Small intestine (tissue), 7 donors: ENCODE data around the gene HKDC1. TPM values are rescaled to one million over a fixed set of nuclear protein-coding genes. Genes with fewer than 3 reads are reported as not detected.

Experiments used
- DNase-seq, 2 donors: peaks; one replicate each; pipeline versions ENCODE4 v3.0.0 to v3.0.0-alpha.2; 2013
- FAIRE-seq: peaks from 2 replicates; lab custom pipeline; 2012; peaks lifted over from hg19 to GRCh38; lab: Jason Lieb, UNC
- H3K27ac ChIP-seq, 3 donors: one replicate each; pipeline ENCODE4 v1.5.1; 2013; ENCODE audit warnings: low read length in 2 of 3, mild to moderate bottlenecking in 2 of 3, control low read depth in 1 of 3, inconsistent platforms in 1 of 3, low read depth in 1 of 3, moderate library complexity in 1 of 3
- H3K27me3 ChIP-seq, 3 donors: one replicate each; pipeline ENCODE4 v1.6.1; 2013; ENCODE audit warnings: low read length in 3 of 3, inconsistent platforms in 1 of 3; ENCODE audit not compliant: control insufficient read depth in 3 of 3, insufficient read depth in 3 of 3
- H3K36me3 ChIP-seq, 3 donors: one replicate each; pipeline ENCODE4 v1.6.1; 2013; ENCODE audit warnings: low read length in 3 of 3, inconsistent platforms in 1 of 3, low read depth in 1 of 3, mild to moderate bottlenecking in 1 of 3, moderate library complexity in 1 of 3; ENCODE audit not compliant: control insufficient read depth in 3 of 3, insufficient read depth in 2 of 3
- H3K4me1 ChIP-seq, 3 donors: one replicate each; pipeline ENCODE4 v1.6.1; 2013; ENCODE audit warnings: low read length in 2 of 3, inconsistent platforms in 1 of 3, low read depth in 1 of 3, mild to moderate bottlenecking in 1 of 3, moderate library complexity in 1 of 3; ENCODE audit not compliant: control insufficient read depth in 3 of 3, insufficient read depth in 2 of 3
- H3K4me3 ChIP-seq, 3 donors: one replicate each; pipeline ENCODE4 v1.5.1; 2013; ENCODE audit warnings: low read length in 3 of 3, control low read depth in 1 of 3, inconsistent platforms in 1 of 3, low read depth in 1 of 3, mild to moderate bottlenecking in 1 of 3, moderate library complexity in 1 of 3
- H3K9me3 ChIP-seq, 2 donors: one replicate each; pipeline ENCODE4 v1.6.1; 2013; ENCODE audit warnings: low read depth in 1 of 2, low read length in 1 of 2; ENCODE audit not compliant: control insufficient read depth in 2 of 2, insufficient read depth in 1 of 2
- WGBS, 3 donors: extraction: QIAGEN DNeasy Blood & Tissue Kit; methylation state at CpG; one replicate each; pipeline ENCODE4 v1.1.7; 2013; 5-methylcytosine and 5-hydroxymethylcytosine counted together
- polyA plus RNA-seq, 4 donors: library from polyadenylated mRNA; stranded (reverse) in 3 of 4; unstranded in 1 of 4; fragments of 200-250 nt in 3 of 4; fragments of 120-200 nt in 1 of 4; gene quantifications; one replicate each; pipeline versions ENCODE4 v1.2.1 to v1.2.3, GENCODE V29; 2013
- donor health status: healthy with polysubstance abuse.
- donor health status: control.
- donor health status: control.
- donor health status: Bipolar disorder and iron deficiency.
- donor health status: healthy.

The HKDC1 gene
- polyA plus RNA-seq, 4 donors, result 45.7 to 119 (median 64.7) TPM

- FAIRE-seq, result no peak
- H3K27ac ChIP-seq, result peak overlapping the region; percentile 71 to 92 (median 92)
- no peaks in the 10 kb centered on the region for H3K9me3 ChIP-seq
- H3K36me3 ChIP-seq, result peaks cover 0 to 12% (median 3%) of the 10 kb centered on the region in 3 donors
- H3K27me3 ChIP-seq, result no peaks in the 10 kb centered on the region
- H3K4me3 ChIP-seq, result peak overlapping the region; percentile 89 to 97 (median 92)
- H3K4me1 ChIP-seq, result peaks cover 2 to 11% (median 6%) of the 10 kb centered on the region in 3 donors
- 1 to 3% (median 1%) methylated on average over 28 to 29 of the region's 29 CpGs for WGBS, 3 donors
- peak in 1 of 2 donors; percentile 14 for DNase-seq
These were observed 39.5 kb upstream of the HKDC1 start for GRCh38 chr10:69180525-69181204.

GRCh38 chr10:69181433-69181832 is 38.7 kb upstream of the HKDC1 start:
- Histone ChIP-seq H3K27ac (no peak overlapping the region), H3K4me1 (peaks cover 2 to 11% (median 6%) of the 10 kb centered on the region in 3 donors), H3K27me3 (no peaks in the 10 kb centered on the region), H3K4me3 (peak overlapping the region in 2 of 3 donors; percentile 92 to 97), H3K9me3 (no peaks in the 10 kb centered on the region), H3K36me3 (peaks cover 3 to 15% (median 5%) of the 10 kb centered on the region in 3 donors)
- DNase-seq, result no peak
- 26 to 62% (median 54%) methylated on average over 1 of the region's 1 CpG for WGBS, 3 donors
- FAIRE-seq, result no peak

- Histone ChIP-seq H3K27ac (no peak overlapping the region), H3K4me3 (no peak overlapping the region), H3K4me1 (peaks cover 2 to 11% (median 6%) of the 10 kb centered on the region in 3 donors), H3K27me3 (no peaks in the 10 kb centered on the region), H3K36me3 (peaks cover 5 to 17% (median 6%) of the 10 kb centered on the region in 3 donors), H3K9me3 (no peaks in the 10 kb centered on the region)
- DNase-seq (no peak), FAIRE-seq (no peak)
- 84 to 93% (median 85%) methylated on average over 4 of the region's 4 CpGs for WGBS, 3 donors
These were observed 38.1 kb upstream of the HKDC1 start for GRCh38 chr10:69182005-69182404.

- Histone ChIP-seq H3K9me3 (no peaks in the 10 kb centered on the region), H3K27me3 (no peaks in the 10 kb centered on the region), H3K4me1 (peaks cover 0 to under 1% (median under 1%) of the 10 kb centered on the region in 3 donors), H3K27ac (no peak overlapping the region), H3K4me3 (no peak overlapping the region), H3K36me3 (peaks cover 12 to 34% (median 13%) of the 10 kb centered on the region in 3 donors)
- FAIRE-seq (no peak), DNase-seq (no peak)
- WGBS, 3 donors, result 93% methylated on average over 1 of the region's 1 CpG
These were observed 33.6 kb upstream of the HKDC1 start for GRCh38 chr10:69186524-69186923.

- H3K27me3 ChIP-seq, result no peaks in the 10 kb centered on the region
- H3K9me3 ChIP-seq, result no peaks in the 10 kb centered on the region
- no peaks in the 10 kb centered on the region for H3K4me1 ChIP-seq
- H3K27ac ChIP-seq, result no peak overlapping the region
- H3K36me3 ChIP-seq, result peaks cover 8 to 41% (median 14%) of the 10 kb centered on the region in 3 donors
- FAIRE-seq, result no peak
- H3K4me3 ChIP-seq, result no peak overlapping the region
- 86 to 93% (median 88%) methylated on average over 2 of the region's 2 CpGs for WGBS, 3 donors
- no peak for DNase-seq
These were observed 19.1 kb upstream of the HKDC1 start for GRCh38 chr10:69201045-69201444.

GRCh38 chr10:69202332-69202731 is 17.8 kb upstream of the HKDC1 start:
- Histone ChIP-seq H3K27ac (no peak overlapping the region), H3K4me1 (no peaks in the 10 kb centered on the region), H3K27me3 (no peaks in the 10 kb centered on the region), H3K36me3 (peaks cover 6 to 42% (median 14%) of the 10 kb centered on the region in 3 donors), H3K4me3 (no peak overlapping the region), H3K9me3 (no peaks in the 10 kb centered on the region)
- no peak for FAIRE-seq
- no peak for DNase-seq
- 87 to 95% (median 95%) methylated on average over 1 of the region's 1 CpG for WGBS, 3 donors

GRCh38 chr10:69208761-69209160 is 11.4 kb upstream of the HKDC1 start:
- no peak for DNase-seq
- Histone ChIP-seq H3K4me1 (peaks cover 2 to 8% (median 5%) of the 10 kb centered on the region in 3 donors), H3K36me3 (peaks cover 7 to 27% (median 13%) of the 10 kb centered on the region in 3 donors), H3K9me3 (no peaks in the 10 kb centered on the region), H3K27ac (no peak overlapping the region), H3K4me3 (no peak overlapping the region), H3K27me3 (no peaks in the 10 kb centered on the region)
- WGBS, 3 donors, result 91 to 94% (median 93%) methylated on average over 6 of the region's 6 CpGs
- FAIRE-seq, result no peak

- no peak for FAIRE-seq
- peaks cover 7 to 18% (median 10%) of the 10 kb centered on the region in 3 donors for H3K36me3 ChIP-seq
- H3K4me3 ChIP-seq, result no peak overlapping the region
- no peaks in the 10 kb centered on the region for H3K9me3 ChIP-seq
- 22 to 57% (median 39%) methylated on average over 3 of the region's 3 CpGs for WGBS, 3 donors
- peak overlapping the region in 2 of 3 donors; percentile 4 to 9 for H3K27ac ChIP-seq
- peak in 1 of 2 donors; percentile 74 for DNase-seq
- no peaks in the 10 kb centered on the region for H3K27me3 ChIP-seq
- H3K4me1 ChIP-seq, result peaks cover 2 to 18% (median 7%) of the 10 kb centered on the region in 3 donors
These were observed 10.2 kb upstream of the HKDC1 start for GRCh38 chr10:69209787-69210484.
